ENCODE data around the gene TMEM150A. TPM values are rescaled to one million over a fixed set of nuclear protein-coding genes. Genes with fewer than 3 reads are reported as not detected.

TMEM150A gene
- total and polyA plus RNA-seq, 2 of the 13 experiments (the other 11 are each of a cell fraction or from before 2014, with no cell fraction given) = 30.1 to 70.4 TPM

DNA sequence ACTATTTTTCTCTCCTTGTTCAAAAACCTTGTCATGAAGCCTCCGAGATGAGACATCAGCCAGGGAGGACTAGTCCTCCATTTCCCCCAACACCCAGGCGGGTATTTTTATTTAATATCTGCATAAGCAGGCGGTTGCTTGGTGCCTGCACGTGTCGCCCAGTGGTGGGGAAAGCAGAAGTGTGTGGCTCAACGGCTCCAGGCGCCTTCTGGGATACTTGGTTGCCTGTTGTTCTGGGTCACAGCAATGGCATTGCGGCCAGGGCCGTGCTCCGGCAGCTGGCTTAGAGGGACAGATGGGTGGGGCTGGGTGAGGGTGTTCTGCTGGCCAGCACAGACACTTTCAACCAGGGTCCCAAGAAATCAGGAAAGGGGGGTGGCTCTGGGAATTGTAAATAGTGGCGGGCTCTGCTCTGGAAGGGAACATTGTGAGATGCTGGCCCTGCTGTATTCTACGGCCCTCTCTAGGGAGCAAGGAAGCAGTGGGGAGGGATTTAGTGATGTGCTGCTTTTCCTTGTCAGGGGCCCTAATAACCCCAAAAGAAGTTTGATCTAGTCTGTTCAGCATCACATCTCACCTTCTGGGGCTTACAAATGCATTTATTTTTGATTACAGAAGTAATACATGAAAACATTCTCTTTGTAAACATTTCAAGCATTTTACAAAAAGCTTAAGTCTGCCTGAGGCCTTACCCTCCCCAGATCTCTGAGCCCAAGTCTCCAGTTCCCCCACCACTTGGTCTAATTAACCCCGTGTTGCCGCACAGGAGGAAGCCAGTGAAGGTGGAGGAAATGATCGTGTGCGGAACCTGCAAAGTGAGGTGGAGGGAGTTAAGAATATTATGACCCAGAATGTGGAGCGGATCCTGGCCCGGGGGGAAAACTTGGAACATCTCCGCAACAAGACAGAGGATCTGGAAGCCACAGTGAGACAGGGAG lies 24.0 kb downstream of the TMEM150A start (continued):
- TF ChIP-seq ZNF510 (CRISPR knock-in tag; IDR thresholded peaks at IDR 0.05; ENCODE audit: low read depth) (0 out of 2 replicates have a peak, but pooled peaks have one; percentile 18), MEF2D (CRISPR knock-in tag; IDR thresholded peaks at IDR 0.05) (no peak), ZFY (CRISPR knock-in tag; IDR thresholded peaks at IDR 0.05) (no peak), NR2C2 (CRISPR knock-in tag; IDR thresholded peaks at IDR 0.05; ENCODE audit: borderline replicate concordance) (0 out of 2 replicates have a peak, but pooled peaks have one; percentile 41), ZNF709 (CRISPR knock-in tag; IDR thresholded peaks at IDR 0.05) (no peak), RARA (CRISPR knock-in tag; IDR thresholded peaks at IDR 0.05) (no peak), FOXA3 (CRISPR knock-in tag; IDR thresholded peaks at IDR 0.05) (no peak), ZNF749 (CRISPR knock-in tag; IDR thresholded peaks at IDR 0.05; ENCODE audit: borderline replicate concordance) (no peak), ZNF672 (CRISPR knock-in tag; IDR thresholded peaks at IDR 0.05) (no peak), ZNF160 (CRISPR knock-in tag; IDR thresholded peaks at IDR 0.05) (no peak), CHCHD3 (CRISPR knock-in tag; IDR thresholded peaks at IDR 0.05) (peak; percentile 13; the same call in 1 of the 2 replicates), GATAD1 (CRISPR knock-in tag; IDR thresholded peaks at IDR 0.05) (0 out of 2 replicates have a peak, but pooled peaks have one; percentile 26), JDP2 (CRISPR knock-in tag; IDR thresholded peaks at IDR 0.05; ENCODE audit: borderline replicate concordance) (no peak), NFIB (CRISPR knock-in tag; IDR thresholded peaks at IDR 0.05; ENCODE audit: borderline replicate concordance) (no peak), MAFG (CRISPR knock-in tag; IDR thresholded peaks at IDR 0.05) (no peak), ZNF501 (CRISPR knock-in tag; IDR thresholded peaks at IDR 0.05) (peak; percentile 30; the same call in 1 of the 2 replicates), ZIK1 (CRISPR knock-in tag; IDR thresholded peaks at IDR 0.05; ENCODE audit: borderline replicate concordance, low read depth) (no peak), ZNF768 (CRISPR knock-in tag; IDR thresholded peaks at IDR 0.05) (no peak), PHF21A (CRISPR knock-in tag; IDR thresholded peaks at IDR 0.05) (no peak)
- TF ChIP-seq, protein P1, sequence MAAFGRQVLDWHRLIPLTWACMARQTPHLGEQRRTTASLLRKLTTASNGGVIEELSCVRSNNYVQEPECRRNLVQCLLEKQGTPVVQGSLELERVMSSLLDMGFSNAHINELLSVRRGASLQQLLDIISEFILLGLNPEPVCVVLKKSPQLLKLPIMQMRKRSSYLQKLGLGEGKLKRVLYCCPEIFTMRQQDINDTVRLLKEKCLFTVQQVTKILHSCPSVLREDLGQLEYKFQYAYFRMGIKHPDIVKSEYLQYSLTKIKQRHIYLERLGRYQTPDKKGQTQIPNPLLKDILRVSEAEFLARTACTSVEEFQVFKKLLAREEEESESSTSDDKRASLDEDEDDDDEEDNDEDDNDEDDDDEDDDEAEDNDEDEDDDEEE (CRISPR knock-in tag; IDR thresholded peaks at IDR 0.05) = no peak; the same call in 1 of the 2 replicates
- TF ChIP-seq, protein P2, sequence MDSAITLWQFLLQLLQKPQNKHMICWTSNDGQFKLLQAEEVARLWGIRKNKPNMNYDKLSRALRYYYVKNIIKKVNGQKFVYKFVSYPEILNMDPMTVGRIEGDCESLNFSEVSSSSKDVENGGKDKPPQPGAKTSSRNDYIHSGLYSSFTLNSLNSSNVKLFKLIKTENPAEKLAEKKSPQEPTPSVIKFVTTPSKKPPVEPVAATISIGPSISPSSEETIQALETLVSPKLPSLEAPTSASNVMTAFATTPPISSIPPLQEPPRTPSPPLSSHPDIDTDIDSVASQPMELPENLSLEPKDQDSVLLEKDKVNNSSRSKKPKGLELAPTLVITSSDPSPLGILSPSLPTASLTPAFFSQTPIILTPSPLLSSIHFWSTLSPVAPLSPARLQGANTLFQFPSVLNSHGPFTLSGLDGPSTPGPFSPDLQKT (CRISPR knock-in tag; IDR thresholded peaks at IDR 0.05; ENCODE audit: borderline replicate concordance) = no peak
- TF ChIP-seq, protein P3, sequence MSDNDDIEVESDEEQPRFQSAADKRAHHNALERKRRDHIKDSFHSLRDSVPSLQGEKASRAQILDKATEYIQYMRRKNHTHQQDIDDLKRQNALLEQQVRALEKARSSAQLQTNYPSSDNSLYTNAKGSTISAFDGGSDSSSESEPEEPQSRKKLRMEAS (IDR thresholded peaks at IDR 0.05) = peak; percentile 73; the same call in 1 of the 2 replicates
- TF ChIP-seq, protein P4, sequence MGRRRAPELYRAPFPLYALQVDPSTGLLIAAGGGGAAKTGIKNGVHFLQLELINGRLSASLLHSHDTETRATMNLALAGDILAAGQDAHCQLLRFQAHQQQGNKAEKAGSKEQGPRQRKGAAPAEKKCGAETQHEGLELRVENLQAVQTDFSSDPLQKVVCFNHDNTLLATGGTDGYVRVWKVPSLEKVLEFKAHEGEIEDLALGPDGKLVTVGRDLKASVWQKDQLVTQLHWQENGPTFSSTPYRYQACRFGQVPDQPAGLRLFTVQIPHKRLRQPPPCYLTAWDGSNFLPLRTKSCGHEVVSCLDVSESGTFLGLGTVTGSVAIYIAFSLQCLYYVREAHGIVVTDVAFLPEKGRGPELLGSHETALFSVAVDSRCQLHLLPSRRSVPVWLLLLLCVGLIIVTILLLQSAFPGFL (CRISPR knock-in tag; IDR thresholded peaks at IDR 0.05) = no peak
